GM12892 (cell line): ENCODE measurements around the gene MEG3.

Experiments used
- DNase-seq: peaks from one replicate; pipeline ENCODE4 v3.0.0; 2011; ENCODE audit not compliant: insufficient read length
- FAIRE-seq: peaks from 2 replicates; lab custom pipeline; 2011; peaks lifted over from hg19 to GRCh38; lab: Jason Lieb, UNC
- POLR2A ChIP-seq: IDR thresholded peaks from 2 replicates; pipeline ENCODE4 v1.6.1; 2011; ENCODE audit warnings: low read depth, low read length, control low read depth
- POLR2AphosphoS5 ChIP-seq: IDR thresholded peaks from 2 replicates; pipeline ENCODE4 v1.6.1; 2011; ENCODE audit warnings: low read depth, low read length, control low read depth
- TAF1 ChIP-seq: IDR thresholded peaks from 2 replicates; pipeline ENCODE4 v1.6.1; 2011; ENCODE audit warnings: low read depth, mild to moderate bottlenecking, control low read depth, low read length, borderline replicate concordance

Gene MEG3

DNA sequence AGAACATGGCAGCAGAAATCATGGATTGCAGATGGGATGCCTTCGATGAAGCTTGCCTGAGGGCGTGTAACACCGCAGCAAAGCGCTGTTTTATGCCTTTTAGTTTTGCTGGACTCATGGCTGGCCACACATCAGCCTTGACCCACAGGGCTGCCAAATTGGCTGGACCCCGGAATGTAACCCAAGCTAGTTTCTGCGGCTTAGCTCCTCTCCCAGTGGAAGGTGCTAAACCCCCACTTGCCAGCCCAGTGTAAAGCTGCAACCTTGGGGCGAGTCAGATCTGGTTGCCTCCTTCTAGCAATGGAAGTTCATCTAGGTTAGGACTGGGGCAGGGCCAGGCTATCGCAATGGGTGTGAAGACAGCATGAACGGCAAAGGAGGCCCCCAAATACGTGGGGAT, 38.3 kb downstream of the MEG3 start:
- no peak for FAIRE-seq
- DNase-seq: no peak
- no peak for TF ChIP-seq TAF1
- TF ChIP-seq POLR2AphosphoS5: no peak
- no peak for TF ChIP-seq POLR2A

DNA sequence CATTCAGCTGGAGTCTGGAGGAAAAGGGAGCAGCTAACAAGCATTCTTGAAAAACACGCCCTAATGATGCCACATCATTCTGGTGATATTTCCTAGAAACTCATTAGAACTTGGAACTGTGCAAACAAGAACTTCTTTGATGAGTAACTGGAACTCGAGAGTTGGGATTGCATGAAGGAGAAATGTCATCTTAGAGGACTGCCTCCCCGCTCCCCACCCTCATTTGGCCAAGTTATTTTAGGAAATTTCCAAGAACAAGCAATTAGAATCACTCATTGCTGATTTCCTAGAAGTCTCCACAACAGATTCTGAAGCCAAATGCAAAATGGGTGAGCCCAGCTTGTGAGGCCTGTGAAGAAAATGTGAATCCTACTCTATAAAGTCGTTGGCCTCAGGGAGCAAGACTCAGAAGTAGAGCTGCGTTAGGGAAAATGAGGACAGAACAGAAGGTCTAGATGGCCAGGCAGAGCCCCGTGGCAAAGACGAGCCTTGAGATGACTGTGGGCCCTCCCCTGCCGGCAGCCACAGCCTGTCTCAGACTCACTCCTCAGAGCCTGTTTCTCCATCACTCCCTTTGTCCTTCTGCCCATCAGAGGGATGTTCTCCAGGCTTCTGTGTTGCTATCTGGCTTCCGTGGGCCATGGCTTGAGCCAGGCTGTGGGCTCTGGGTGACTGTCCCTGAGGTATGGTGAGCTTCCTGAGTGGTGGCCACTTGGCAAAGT, 39.2 kb downstream of the MEG3 start:
- no peak for FAIRE-seq
- TF ChIP-seq TAF1 (no peak), POLR2A (no peak), POLR2AphosphoS5 (no peak)
- no peak for DNase-seq

DNA sequence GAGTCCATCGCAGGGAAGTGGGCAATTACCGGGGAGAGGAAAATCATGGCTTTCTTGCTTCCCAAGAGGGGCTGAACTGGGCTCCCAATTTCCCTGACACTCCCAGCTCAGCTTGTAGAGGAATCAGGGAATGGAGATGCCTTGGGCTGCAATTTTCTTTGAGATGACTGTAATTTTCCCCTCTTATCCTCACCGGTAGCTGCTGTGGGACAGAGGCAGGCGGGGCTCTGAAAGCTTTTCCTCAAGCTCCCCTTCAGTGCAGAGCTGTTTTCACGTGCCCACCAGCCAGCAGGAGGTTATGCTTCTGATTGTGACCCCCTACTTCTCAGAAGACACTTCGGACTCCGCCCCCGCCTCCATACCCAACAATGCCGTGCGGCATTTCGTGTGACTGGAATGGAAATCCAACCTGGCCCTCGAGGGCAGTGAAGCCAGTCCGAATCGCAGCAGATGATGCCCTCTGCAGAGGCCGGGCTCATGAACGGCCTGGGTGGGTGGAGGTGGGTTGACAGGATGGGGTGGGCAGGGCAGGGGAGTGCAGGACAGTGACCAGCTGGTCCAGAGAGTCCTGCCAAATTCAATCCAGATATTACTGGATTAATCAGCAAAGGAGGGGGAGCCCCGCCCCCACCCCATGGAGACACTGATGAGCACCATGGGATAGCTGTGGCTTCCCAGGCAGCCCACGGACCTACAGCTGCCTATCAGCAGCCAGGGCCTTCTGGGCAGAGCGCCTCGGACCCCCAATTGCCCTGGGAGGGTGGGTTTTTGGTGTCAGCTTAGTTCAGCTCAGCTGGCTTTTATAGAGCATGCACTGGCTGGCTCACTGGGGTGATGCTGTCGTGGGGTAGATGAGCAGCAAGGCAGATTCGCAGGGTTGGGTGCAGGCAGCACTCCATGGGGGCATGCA, 40.0 kb downstream of the MEG3 start:
- FAIRE-seq (no peak), DNase-seq (no peak)
- TF ChIP-seq TAF1: no peak

DNA sequence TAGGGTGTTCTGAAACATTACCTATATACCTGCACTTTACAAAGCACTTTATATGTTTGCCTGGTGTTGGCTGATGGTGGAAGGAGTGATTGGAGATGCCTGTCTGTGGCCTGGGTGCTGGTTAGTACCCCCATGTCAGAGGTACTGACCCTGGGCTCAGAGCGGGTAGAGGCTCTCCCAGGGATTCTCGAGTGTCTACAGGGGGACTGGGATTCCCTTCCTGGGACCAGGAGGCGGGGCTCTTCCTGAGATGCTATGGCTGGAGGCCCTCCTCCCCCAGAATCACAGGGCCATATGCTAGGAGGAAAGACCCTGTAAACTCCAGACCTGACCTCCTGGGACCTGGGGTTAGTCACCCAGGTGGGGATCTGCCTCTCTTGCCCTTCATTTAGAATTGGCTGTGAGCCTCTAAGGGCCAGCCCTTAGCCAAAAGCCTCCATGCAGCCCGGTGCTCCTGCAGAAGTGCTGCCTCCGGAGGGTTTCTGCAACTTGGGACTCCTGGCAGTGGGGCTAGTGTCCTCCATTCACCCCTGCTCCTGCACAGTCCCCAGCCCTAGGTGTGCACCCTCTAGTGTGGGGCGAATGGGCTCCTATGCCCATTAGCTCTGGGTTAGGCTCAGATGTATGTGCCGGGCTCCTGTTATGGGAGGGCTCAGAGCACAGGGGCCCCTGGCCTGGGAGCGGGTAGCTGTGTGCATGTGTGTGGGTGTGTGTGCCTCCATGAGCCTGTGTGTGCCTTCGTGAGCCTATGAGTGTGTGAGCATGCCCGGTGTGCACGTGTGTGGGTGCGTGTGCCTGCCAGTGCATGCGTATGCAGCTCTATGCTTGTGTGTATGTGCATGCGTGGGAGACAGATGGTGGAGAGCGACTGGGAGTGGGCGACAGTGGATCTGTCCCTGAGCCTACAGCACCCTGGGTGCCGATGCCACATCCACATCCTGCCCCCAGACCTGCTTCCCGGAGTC, 41.0 kb downstream of the MEG3 start:
- FAIRE-seq (no peak), DNase-seq (no peak)
- no peak for TF ChIP-seq POLR2A
- no peak for TF ChIP-seq TAF1
- TF ChIP-seq POLR2AphosphoS5: no peak

DNA sequence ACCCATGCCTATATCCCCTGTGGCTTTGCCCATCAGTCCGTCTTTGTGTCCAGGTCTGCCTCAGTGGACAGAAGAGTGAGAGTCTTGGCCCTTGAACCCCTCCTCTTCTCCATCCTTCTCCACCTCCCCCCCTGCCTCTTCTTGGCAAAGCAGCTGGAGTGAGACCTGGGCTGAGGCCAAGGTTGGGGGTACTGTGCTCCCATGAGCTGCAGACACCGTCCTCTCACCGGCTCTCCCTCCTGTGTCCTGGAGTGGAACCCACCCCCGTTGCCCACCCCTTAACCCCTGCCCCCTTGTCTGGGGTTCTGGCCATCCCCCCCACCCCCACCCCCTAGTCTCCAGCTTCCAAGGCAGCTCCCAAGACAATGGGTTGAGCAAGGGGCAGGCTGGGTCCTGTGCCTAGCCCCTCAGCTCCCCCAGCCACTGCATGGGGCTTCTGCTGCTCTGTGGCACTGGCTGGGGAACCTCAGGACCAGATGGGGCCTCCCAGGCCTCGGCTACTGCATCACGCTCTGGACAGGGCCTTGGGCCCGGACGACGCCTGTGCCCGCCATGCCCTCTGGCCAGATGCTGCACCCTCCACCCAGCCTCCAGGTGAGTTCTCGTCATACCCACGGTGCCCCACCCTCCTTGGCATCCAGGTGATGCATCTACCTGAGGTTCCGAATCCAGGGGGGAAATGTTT, 41.9 kb downstream of the MEG3 start:
- FAIRE-seq (no peak), DNase-seq (no peak)
- no peak for TF ChIP-seq POLR2AphosphoS5
- no peak for TF ChIP-seq POLR2A
- no peak for TF ChIP-seq TAF1

DNA sequence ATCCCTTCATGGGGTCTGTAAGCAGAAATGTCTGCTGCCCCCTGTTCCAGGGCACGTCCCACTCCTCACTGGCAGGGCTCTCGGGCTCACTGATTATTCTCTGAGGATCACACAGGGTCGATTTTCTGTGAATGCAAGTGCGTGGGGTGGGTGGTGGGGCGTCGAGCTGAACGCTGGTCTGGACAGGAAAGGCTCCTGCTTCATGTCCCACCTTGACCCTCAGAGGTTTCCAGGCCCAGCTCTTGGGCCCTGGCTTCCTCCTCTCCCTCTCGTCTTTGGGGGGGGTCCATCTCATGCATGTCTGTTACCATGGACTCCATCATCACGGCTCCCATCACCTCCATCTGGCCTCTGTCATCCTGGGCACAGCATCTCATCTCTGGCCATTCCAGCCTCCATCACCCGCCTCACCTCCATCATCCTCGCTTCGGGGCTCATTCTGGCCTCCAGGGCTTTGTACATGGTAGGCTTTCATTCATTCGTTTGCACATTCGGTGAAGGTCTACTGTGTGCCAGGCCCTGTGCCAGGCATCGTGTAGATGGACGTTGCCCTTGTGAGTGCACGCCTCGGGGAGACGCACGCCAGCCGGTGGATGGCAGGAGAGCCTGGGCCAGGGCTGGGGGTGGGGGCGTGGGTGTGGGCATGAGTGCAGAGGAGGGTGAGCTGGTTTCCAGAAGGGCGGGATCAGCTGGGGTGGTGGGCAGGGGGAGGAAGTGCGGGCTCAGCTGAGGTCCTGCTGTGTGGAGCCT, 42.9 kb downstream of the MEG3 start:
- TF ChIP-seq POLR2A (no peak), TAF1 (no peak), POLR2AphosphoS5 (no peak)
- FAIRE-seq: no peak

DNA sequence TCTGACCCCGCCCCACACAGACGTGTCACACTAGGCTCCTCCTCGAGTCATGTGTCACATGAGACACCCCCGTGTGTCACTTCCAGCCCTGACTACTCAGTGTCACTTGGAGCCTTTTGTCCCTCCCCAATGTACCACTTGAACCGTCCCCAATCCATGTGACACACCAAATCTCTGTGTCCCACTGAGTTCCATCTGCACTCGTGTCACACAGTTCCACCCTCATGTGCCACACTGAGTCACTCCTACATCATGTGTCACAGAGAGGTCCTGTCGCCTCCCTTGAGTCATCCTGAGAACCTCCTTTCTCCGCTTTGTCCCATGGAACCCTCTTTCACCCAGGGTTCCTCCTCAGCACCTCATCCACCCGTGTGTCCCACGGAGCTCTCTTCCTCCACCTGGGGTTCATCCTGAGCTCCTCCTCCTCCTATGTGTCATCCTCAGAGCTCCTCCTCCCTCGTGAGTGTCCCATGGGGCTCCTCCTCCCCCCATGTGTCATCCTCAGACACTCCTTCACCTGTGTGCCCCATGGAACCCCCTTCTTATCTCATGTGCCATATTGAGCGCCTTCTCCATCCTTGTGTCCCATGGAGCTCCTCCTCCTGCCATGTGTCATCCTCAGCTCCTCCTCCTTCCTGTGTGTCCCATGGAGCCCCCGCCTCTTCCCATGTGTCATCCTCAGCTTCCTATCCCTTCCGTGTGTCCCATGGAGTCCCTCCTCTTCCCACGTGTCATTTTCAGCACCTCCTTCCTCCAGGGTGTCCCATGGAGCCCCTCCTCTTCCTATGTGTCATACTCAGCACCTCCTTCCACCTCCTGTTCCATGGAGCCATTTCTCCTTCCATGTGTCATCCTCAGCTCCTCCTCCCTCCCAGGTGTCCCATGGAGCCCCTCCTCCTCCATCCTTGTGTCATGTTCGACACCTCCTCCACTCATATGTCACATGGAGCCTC, 45.6 kb downstream of the MEG3 start:
- DNase-seq (no peak), FAIRE-seq (no peak)
- TF ChIP-seq TAF1: no peak
- TF ChIP-seq POLR2A: no peak
- no peak for TF ChIP-seq POLR2AphosphoS5

More for the DNA sequence above, 42.9 kb downstream of the MEG3 start:
- no peak for DNase-seq

DNA sequence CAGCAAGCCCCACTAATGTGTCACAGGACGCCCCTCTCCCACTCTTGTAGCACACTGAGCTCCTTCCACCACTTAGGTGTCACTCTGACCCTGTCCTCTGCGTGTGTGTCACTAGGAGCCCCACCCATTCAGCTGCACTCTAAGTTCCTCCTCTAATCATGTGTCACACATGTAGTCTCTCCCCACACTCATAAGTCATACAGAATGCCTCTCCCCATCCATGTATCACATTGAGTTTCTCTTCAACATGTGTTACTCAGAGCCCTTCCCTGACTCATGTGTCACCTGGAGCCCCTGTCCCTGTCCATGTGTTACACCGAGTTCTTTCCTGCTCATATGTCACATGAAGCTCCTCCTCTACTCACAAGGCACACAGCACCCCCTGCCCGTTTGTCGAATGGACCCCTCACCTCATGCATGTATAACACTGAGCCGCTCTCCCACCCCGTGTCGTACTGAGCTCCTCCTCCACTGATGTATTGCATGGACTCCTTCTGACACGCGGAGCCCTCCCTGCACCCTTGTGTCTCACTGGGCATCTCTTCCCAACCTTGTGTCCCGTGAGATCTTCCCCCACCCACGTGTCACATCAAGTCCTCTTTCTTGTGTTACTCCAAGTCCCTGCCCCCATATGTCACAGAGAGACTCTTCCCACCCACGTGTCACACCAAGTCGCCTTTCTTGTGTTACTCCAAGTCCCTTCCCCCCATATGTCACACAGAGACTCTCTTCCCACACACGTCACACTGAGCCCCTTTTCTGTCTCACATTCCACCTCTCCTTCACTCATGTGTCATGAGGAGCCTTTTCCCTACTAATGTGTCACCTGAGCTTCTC, 46.6 kb downstream of the MEG3 start:
- no peak for FAIRE-seq
- TF ChIP-seq POLR2AphosphoS5 (no peak), TAF1 (no peak), POLR2A (no peak)
- no peak for DNase-seq

DNA sequence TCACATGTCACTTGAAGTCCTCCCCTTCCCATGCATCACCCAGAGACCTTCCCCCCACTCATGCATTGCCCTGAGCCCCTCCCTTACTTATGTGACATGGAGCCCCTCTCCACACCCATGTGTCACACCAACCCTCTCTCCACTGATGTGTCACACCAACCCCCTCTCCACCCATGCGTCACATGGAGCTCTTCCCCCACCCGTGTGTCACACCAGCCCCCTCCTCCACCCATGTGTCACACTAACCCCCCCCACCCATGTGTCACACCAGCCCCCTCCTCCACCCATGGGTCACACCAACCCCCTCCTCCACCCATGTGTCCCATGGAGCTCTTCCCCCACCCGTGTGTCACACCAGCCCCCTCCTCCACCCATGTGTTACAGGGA, 47.2 kb downstream of the MEG3 start:
- TF ChIP-seq POLR2A (no peak), POLR2AphosphoS5 (no peak), TAF1 (no peak)
- FAIRE-seq: no peak
- no peak for DNase-seq
